Measurements from ENCODE around the gene ZBTB4.
"Not testable (repeated sequence)": the region's sequence is repeated elsewhere in the genome, so short reads cannot be mapped to it uniquely, and the experiment has no call there.

The ZBTB4 gene

DNA sequence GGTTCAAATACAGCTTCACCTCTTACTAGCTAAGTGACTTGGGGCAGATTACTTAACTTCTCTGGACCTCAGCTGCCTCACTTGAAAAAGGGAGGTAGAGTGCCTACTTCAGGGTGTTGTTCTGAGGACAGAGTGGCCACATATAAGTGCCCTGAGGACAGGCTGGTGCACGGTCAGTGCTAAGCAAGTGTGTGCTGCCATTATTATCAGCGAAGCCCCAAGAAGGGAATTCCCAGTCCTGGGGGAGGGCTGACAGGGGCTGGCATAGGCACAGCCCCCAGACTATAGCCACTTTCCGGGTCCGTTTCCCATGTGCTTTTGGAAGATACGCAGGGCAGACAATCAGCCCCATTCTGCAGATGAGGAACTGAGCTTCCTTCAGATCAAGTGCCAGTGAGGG lies 2.5 kb downstream of the ZBTB4 start:
- H3K4me3 ChIP-seq (ENCODE audit: low read depth, low read length), result no peak overlapping the region
- TF ChIP-seq, protein P1, sequence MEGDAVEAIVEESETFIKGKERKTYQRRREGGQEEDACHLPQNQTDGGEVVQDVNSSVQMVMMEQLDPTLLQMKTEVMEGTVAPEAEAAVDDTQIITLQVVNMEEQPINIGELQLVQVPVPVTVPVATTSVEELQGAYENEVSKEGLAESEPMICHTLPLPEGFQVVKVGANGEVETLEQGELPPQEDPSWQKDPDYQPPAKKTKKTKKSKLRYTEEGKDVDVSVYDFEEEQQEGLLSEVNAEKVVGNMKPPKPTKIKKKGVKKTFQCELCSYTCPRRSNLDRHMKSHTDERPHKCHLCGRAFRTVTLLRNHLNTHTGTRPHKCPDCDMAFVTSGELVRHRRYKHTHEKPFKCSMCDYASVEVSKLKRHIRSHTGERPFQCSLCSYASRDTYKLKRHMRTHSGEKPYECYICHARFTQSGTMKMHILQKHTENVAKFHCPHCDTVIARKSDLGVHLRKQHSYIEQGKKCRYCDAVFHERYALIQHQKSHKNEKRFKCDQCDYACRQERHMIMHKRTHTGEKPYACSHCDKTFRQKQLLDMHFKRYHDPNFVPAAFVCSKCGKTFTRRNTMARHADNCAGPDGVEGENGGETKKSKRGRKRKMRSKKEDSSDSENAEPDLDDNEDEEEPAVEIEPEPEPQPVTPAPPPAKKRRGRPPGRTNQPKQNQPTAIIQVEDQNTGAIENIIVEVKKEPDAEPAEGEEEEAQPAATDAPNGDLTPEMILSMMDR (IDR thresholded peaks at IDR 0.05; ENCODE audit: borderline replicate concordance, insufficient read depth, low read depth, low read length), result no peak

DNA sequence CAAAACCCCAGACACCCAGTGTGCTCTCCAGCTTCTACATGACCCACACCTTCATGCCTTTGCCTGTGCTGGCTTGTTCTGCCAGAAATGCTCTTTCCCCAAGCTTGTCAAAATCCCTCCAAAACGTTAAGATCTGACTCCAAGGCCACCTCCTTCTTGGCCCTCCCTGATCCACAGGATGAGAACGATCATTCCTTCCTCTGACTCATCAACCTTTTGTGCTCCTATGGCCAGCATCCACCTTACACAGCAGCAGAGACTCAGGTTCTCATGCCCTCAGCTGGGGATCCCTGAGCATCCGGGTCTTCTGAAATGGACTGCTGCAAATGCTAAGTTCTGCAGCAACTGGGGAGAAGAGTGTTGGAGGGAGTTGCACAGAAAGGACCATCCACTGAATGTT lies 2.9 kb downstream of the ZBTB4 start:
- H3K4me3 ChIP-seq (ENCODE audit: low read depth, low read length), result no peak overlapping the region
- TF ChIP-seq, protein P1 (IDR thresholded peaks at IDR 0.05; ENCODE audit: borderline replicate concordance, insufficient read depth, low read depth, low read length), result no peak

DNA sequence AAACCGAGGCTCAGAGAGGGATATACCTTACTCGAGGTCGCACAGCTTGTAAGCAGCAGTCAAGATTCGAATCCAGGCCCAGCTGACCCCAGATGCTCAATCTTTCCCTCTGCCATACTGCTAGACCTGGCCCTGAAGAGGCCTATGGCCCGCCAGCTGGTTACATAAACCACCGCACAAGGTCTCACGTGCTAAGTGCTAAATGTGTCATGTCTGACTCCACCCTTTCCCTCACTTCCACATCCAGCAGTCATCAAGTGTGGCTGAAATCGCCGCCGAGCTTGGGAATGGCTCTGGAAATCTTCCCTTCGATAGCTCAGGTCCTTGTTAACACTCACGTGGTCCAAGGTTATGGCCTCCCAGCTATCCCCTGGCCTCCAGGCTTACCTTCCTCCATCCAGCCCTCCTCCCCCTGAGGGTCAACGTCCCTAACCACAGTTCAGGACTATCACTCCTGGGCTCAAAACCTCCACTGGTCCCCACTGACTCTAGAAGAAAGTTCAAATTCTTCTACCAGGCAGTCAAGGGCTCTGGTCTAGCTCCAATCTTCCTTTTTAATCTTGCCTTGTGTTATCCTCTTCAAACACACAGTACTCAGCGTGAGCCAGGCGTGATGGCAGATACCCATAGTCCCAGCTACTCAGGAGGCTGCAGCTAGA lies 3.5 kb downstream of the ZBTB4 start:
- TF ChIP-seq, protein P1 (IDR thresholded peaks at IDR 0.05; ENCODE audit: borderline replicate concordance, insufficient read depth, low read depth, low read length), result no peak
- no peak overlapping the region for H3K4me3 ChIP-seq (ENCODE audit: low read depth, low read length)

DNA sequence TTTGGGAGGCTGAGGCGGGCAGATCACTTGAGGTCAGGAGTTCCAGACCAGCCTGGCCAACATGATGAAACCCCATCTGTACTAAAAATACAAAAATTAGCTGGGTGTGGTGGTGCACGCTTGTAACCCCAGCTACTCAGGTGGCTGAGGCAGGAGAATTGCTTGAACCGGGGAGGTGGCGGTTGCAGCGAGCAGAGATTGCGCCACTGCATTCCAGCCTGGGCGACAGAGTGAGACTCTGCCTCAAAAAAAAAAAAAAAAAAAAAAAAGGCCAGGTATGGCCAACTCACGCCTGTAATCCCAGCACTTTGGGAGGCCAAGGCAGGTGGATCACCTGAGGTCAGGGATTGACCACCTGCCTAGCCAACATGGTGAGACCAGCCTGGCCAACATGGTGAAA lies 4.7 kb downstream of the ZBTB4 start:
- H3K4me3 ChIP-seq (ENCODE audit: low read depth, low read length), result not testable (repeated sequence)

DNA sequence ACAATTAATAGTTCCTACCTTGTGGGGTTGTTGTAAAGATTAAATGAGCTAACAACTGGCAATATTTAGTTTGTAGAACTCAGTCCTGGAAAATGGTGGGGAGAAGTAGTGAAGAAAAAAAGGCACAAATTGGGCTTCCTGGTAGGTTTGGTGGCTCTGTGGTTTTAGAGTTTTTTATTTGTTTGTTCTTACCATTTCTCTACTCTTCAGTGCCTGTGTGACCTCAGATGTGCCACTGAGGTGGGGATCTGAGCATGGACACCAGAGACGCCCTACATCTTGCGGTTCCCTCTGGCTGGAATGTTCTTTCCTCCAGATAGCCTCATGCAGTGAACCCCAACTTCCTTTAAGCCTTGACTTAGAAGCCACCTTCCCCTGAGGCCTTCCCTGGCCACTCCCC lies 7.7 kb downstream of the ZBTB4 start:
- TF ChIP-seq, protein P1 (IDR thresholded peaks at IDR 0.05; ENCODE audit: borderline replicate concordance, insufficient read depth, low read depth, low read length), result no peak
- no peak overlapping the region for H3K4me3 ChIP-seq (ENCODE audit: low read depth, low read length)

DNA sequence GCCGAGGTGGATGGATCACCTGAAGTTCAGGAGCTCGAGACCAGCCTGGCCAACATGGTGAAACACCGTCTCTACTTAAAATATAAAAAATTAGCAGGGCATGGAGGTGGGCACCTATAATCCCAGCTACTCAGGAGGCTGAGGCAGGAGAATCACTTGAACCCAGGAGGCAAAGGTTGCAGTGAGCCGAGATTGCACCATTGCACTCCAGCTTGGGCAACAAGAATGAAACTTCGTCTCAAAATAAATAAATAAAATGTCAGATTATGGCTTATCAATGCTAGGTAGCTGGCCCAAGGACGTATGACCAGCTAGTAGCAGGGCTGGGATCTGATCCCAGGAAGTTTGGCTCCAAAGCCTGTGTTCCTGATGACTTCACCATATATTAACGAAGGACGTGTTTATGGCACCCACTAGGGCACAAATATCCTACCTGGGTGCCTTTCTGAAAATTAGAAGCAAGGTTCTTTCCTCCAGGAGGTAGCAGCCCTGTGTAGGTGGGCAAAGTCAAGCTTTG lies 8.9 kb downstream of the ZBTB4 start:
- not testable (repeated sequence) for H3K4me3 ChIP-seq (ENCODE audit: low read depth, low read length)

DNA sequence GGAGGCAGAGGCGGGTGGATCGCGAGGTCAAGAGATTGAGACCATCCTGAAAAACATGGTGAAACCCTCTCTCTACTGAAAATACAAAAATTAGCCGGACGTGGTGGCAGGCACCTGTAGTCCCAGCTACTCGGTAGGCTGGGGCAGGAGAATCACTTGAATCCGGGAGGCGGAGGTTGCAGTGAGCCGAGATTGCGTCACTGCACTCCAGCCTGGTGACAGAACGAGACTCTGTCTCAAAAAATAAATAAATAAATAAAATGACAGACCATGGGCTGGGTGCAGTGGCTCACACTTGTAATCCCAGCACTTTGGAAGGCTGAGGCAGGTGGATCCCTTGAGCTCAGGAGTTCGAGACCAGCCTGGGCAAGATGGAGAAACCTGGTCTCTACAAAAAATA lies 9.6 kb downstream of the ZBTB4 start:
- H3K4me3 ChIP-seq (ENCODE audit: low read depth, low read length), result not testable (repeated sequence)

DNA sequence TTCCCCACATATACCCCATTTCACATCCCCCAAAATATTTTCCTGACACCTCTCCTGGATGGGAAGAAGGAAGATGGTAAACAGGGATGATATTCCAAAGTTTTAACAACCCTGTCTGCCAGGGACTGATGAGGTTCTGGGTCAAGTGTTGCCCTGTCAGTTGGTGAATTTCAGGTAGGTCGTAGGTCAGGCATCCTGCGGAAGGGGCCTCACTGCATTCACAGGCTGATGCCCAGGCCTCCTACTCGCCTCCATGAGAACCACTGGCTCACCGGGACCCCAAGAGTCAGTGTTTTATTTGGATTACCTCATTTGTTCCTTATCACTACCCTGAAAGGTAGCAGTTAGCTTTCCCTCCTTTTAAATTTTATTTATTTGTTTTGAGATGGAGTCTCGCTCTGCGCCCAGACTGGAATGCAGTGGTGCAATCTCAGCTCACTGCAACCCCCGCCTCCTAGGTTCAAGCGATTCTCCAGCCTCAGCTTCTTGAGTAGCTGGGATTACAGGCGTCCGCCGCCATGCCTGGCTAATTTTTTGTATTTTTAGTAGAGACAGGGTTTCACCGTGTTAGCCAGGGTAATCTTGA lies 10.5 kb downstream of the ZBTB4 start:
- H3K4me3 ChIP-seq (ENCODE audit: low read depth, low read length), result no peak overlapping the region
- TF ChIP-seq, protein P1 (IDR thresholded peaks at IDR 0.05; ENCODE audit: borderline replicate concordance, insufficient read depth, low read depth, low read length), result no peak

DNA sequence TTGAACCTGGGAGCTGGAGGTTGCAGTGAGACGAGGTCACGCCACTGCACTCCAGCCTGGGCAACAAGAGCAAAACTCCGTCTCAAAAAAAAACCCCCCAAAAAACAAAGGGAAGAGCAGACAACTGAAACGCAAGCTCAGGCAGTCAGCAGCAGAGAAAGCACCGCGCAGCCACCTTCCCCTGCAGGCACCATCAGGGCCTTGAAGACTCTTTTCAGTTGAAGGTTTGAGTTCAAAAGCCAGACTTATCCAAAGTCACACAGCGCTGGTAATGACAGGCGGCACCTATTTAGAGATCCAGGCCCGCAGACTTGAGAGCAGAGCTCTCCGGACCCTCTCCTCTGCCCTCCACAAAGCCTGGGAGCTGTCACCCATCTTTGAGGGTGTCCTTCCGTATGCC lies 11.1 kb downstream of the ZBTB4 start:
- TF ChIP-seq, protein P1 (IDR thresholded peaks at IDR 0.05; ENCODE audit: borderline replicate concordance, insufficient read depth, low read depth, low read length), result no peak
- H3K4me3 ChIP-seq (ENCODE audit: low read depth, low read length), result no peak overlapping the region

All from GM12875 (cell line).